OCI-M2 (cell line): ENCODE data around the gene KCNMA1.

Experiments used
- DNase-seq: peaks from one replicate; lab custom pipeline; 2025; ENCODE audit not compliant: unreplicated experiment; lab: John Stamatoyannopoulos, UW

Gene KCNMA1

DNA sequence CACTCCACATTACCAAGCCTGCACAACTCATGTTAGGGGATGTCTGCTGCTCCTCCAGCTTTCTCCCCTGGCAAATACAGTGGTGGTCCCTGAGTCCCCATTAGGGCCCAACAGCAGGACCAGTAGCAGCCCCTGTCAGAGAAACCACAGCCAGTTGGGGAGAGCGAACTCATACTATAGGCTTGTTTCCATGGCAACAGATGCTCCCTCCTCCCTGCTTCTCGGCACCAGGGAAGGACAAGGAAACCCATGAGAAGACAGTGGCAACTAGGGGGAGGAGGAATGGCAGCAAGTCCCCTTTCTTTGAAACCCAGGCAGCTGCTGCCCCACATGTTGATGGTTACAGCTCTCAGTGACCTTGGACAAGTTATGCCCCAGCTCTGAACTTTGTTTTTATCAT lies 326.4 kb downstream of the KCNMA1 start:
- DNase-seq = no peak

DNA sequence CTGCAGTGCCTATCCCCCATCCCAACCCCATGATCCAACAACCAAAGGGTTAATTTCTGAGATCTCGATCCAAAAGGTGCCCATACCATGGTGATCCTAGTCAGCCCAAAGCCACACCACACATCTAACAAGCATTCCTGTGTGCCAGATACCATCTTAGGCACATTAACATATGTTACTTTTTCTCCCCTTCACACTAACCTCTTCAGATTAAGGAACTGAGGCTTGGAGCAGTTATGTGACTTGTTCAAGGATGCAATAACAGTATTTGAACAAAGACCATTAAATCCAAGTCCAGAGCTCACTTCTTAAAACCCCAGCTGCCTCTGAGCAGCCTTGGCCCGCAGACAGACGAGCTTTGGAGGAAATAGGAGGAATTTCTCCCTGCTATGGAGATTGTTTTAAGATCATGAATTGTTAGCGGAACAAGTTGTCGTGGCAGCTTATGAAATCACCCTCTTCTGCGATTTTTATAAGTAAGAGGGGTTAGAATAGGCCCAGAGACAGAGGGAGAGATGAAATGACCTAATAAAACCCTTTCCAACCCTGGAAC lies 327.2 kb downstream of the KCNMA1 start:
- DNase-seq = no peak

DNA sequence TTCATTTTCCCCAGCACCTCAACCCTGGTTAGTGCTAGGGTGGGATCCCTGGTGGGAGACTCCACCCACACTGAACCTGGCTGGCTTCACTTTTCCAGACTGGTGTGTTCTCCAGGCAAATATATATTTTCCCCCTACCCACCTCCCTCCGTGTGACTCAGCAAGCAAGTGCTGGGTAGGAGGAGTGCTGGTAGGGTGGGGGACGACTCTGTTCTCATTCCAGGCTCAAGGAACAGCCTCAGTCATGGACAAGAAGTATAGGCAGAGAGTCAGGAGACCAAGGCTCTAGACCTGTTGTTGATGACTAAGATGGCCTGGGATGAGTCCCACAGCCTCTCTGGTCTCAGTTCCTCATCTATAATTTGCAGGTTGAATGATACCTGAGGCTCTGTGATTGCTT lies 328.1 kb downstream of the KCNMA1 start:
- DNase-seq = no peak

DNA sequence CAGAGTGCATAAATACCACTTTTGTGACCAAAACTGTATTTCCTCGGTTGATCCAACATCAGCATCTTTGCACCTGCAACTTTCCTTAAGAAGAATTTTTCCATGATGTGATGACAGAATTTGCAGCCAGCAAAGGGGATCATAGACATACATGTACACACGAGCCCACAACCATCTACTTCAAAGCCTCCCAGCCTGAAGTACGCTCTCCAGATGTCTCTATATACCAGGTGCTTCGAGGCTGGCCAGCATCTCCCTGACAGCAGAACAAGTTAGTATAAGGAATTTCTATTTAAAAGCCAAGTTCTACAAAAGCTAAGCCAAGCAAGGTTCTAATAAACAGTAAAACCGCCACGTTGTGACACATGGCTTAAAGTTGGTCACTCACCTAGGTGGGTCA lies 328.5 kb downstream of the KCNMA1 start:
- DNase-seq = no peak

DNA sequence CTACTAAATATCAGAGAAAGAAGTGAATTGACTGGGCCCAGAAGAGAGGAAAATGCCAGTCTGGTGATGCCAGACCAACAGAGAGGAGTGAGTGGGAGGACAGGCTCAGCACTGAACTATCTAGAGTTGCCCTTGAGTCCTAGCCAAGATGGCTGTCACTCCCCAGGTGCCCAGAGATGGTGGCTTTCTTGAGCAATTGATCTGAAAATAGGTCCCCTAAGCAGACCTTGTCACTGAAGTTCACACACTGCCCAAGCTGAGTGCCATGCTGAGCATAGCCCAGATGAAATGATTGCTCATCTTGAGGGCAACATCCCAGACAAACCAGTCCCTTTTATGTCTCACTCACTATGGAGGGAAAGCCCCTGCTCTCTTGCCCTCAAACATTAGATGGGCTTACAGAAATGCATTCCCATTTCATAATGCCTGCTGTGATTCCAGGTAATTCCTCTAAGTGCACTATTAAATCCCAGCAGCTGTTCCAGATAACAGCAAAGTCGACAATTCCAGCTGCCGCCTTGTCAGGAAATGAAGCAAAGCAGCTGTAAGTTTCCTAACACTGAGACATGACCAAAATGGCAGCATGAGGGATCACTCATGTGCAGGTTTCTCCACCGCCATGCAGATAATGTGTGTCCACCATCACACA lies 329.4 kb downstream of the KCNMA1 start:
- DNase-seq = no peak

DNA sequence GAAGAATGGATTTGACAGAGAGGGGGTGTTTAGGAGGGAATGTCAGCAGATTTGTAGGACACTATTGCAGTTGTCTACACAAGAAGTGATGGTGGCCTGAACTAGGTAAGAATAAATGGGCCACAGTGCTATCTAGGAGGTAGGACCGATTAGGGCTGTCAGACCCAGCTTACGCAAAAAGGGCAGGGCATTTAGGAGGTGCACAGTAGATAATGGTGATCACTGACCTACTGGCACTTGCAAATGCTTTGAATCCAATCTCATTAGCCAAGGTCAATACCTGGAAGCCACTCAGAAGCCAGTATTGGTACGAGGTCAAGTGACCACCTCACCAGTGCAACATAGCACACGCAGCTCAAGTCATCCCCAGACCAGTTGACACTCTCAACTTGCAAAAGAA lies 330.9 kb downstream of the KCNMA1 start:
- no peak for DNase-seq

DNA sequence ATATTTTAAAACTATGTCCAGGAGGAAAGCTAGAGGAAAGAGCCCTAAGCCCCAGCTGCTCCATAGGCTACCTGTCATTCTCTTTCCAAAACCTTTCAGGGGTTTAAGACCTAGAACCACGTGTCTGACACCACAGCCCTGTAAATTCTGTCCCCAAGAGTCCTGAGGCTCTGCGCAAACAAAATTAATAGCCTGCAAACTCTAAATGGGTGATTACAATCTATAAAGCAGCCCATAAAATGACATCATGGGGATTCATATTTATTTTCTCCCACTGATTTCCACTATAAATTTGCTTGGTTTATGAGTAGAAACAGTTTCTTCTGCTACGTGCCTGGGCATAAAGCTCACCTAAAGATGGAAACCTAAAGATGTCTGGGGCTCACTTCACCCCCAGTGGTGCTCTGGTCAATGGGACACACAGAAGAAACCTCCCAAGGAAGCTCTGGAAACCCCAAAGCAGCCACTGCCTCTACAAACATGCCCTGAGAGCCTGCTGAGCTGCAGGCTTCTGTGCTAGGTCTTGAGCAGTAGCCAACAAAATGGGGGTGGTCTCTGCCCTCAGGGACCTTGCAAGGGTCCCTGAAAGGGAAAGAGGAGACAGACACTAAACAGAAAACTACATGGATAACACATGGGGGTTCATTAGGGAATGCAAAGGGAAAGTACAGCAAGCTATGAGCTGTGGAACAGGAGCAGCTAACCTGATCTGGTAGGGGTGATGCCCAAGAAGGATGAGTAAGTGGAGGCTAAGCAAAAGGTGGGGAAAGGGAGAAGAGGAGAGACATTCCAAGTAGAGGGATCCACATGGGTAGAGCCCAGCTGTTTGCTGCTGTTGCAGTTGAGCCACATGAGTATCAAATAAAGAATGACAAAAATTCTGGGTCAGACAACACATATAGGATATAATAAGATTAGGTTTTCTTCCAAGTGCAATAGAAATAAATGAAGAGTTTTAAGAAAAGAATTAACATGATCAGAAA lies 331.7 kb downstream of the KCNMA1 start:
- DNase-seq = no peak

DNA sequence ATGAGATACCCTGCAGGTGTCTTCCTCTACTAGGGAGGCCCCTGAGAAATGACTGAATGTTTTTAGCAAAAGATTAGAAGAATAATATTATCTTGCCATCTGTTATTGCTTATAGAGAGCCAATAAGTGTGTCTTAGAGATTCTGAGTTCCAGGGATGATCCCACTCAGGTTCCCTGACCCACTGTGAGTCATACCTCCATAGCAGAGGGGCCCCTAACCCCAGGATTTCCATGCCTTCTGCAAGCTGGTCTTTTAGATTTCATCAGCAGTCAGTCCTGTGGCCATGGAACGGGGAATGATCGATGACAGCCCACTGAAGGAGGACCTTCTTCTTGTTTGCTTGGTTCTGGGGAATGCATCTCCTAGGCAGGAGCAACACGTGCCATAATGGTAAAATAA lies 333.4 kb downstream of the KCNMA1 start:
- DNase-seq = no peak

DNA sequence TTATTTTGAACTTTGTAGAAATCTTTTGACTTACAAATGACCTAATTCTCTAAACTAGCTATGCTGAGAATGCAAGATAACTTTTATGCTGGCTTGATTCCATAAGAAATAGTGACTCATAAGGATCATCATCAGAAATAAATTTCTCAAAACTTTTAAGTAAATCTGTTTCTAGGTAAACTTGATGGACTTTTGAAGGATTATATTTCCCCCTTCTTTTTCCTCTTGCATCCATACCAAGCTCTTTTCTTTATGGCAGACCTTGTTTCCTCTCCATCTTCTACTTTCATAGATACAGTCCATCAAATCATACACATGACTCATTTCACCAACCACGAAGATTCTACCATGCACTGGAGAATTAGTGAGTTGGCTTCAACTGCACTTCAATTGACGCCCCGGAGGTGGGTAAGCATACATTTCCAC lies 336.3 kb downstream of the KCNMA1 start:
- DNase-seq = no peak

DNA sequence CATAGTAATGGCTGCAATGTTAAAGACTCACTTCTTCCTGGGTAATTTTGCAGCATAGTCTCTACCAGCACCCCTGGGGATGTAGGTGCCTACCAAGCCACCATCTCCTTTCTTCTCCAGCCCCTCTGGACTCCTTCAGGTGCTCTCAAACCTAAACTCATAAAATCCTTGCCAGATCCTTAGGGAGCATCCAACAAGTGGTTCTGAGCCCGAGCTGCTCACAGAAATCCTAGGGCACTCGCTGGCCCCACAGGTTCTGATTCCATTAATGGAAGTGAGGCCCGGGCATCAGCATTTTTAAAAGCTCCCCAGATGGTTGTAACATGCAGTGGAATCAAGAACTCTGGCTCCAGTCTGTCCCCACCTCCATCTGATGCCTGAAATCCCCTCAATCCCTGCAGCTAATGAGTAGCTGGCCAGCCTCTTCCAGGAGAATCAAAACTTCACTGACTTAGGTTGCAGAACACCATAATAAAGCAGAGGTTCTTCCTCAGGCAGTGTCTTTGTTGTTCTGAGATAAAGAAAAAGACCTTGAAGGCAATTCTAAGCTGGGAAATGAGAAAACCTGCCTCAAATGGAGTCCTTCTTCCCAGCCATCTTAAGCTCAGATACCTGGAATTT lies 336.8 kb downstream of the KCNMA1 start:
- no peak for DNase-seq

DNA sequence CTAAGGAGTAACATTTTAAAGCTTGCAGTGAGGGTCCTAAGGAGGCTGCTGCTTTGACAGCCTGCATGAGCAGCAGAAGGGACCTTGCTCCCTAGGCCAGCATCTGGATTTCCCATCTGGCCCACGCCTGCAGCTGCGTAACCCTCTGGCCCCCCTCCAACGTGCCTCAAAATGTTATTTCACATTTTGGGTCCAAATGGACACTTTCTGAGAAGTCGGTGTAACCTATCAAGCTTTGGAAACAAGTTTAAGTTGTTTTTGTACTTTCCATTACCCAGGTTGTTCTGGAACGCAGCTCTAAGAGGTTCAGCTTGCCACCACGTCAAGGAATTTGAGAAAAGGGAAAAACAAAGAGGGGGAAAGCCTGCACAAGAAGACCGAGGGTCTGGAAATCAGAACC lies 338.3 kb downstream of the KCNMA1 start:
- DNase-seq = no peak

DNA sequence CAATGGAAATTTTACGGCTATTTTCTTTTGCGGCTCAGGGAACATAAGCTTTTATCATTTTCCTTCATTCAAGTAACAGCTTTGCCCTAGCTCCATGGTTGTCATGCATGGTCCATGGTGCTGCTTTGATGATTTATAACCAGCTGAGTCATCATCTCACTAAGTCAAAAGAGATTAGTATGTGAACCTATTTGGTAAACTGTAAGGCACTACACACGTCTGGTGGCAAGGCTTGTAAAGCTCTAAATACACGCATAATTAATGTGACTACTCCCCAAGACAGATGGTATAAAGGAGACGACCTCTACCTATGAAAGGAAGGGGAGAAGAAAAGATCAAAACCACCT lies 340.2 kb downstream of the KCNMA1 start:
- DNase-seq = no peak

DNA sequence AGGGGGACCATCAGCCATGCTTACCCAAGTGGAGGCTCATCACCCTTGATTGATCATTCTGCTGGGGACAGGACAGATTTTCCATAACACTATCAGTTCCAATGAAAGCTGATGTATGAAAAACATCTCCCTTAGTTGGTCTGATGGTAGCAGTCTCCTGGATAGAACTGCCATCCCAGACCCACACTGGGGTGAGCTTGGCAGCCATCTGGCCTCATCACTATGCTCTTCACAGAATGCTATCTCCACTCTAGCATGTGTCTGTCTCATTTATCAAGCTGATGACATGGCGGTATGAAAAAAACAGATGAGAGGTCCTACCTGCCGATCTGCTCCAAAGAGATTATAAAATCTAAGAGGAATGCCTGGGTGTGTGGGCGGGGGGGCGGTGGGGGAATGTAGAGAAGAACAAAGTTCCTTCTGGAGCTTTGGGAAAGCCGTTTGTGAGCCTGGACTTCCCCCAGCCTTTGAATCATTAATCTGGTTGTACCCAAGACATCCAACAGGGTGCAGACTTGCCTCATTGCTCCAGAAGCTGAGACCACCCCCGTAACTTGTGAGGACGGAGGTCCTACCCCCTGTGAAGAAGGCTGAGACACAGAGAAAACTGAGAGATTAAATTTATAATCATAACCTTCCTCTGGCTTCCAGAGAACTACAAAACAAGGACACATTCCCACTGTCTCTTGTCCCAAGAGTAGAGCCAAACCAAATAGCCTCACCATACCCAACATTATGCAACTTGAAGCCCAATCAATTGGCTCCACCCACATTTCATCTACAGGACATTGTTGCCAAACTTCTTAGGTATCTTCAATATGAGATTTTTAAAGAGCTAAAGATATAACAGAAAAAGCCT lies 340.8 kb downstream of the KCNMA1 start:
- no peak for DNase-seq

DNA sequence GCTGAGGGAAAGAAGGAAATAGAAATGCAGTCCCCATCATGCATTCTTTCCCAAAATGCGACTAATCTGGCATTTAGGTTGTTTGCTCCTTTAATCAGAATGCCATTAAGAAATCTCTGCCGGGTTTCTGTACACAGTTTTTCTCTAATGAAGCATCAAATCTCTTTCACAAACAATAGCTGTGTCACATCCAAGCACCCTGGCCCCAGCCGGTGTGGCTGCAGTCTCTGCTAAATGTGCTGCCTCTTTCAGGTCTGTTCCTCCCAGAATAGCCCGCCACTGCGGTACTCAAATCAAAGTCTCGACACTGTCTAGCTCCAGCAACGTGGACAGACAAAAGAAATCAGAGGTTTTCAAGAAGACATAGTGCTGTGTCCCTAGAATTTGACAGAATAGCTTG lies 343.8 kb downstream of the KCNMA1 start:
- DNase-seq = no peak

DNA sequence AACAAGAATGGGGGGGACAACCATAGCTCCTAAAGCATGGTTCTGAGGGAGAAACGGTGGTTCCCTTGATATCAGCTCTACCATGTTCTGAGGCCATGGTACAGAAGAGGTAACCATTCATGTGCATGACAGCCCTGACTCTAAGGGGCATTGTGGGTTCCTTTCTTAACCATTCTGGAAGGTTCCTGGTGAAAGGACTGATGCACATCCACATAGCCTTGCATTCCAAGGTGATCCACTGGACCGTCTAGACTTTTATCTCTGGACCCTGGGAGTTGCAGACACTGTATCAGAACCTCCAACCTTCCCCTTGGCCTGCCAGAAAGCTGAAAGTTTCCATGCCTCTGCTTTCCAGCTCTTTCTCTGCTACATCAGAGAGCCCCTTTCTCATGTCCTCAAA lies 344.3 kb downstream of the KCNMA1 start:
- DNase-seq = no peak

DNA sequence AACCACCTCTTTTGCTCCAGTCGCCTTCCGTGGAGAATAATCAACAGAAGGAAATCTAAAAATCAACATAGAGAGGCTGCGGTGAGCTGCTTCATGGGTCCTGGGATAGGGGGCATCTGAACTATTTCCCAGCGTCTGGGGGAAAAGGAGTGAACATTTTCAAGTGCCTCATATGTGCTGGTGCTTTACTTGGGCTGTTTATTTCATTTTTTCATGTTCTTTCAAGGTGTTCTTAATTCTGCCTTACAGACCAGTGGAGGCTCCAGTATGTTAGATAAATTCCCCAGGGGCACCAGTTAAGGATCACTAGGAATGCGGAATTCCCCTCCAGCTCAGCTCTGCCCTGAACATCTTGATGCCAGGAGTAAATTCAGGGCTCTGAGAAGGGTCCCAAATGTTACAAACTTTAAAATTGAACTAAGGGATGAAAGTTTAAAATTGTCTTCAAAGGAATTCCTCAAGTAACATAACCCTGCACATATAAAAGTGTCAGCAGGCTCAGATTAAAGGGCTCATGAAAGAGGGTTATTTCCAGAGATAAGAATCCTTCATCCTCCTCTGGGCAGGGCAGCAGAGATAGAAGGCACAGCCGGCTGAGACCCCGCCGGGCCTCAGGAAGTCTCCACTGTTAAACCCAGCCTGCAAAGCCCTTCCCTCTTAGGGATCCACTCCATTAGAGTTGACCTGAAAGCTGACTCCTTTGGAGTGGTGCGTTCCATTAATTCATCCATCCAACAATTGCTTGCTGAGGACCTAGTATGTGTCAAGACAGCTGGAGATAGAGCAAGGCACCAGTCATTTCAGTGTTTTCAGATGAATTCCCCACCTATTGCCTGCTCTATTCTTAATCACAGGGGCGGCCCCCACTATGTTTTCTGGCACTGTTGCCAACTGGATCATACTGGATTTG lies 345.8 kb downstream of the KCNMA1 start:
- no peak for DNase-seq

DNA sequence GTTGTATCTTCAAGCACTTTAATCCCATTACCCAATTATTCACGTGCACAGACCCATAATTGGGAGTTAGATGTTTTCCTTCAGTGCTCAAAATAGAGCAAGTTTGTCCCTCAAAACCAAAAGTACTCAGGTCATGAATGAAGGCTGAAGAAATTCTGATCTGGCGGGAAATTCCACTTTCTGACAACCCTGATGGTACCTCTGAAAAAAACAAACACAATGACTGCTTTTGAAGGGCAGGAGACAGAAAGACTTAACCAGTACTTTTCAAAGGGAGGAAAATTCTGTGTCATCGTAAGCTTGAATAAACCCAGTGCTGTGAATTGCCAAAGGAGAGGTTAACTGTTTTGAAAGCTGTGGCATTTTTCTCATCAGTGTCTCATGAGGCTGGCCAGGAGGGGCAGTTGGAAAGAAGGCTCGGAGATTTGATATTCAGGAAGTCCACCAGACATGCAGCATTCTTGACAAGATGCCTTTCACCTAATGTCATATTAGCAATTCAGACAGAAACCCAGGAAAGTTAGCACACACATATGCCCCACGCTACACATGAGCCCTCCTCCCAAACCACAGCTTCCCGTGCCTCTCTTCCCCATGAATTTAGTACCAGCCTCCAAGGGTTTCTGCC lies 347.0 kb downstream of the KCNMA1 start:
- no peak for DNase-seq

DNA sequence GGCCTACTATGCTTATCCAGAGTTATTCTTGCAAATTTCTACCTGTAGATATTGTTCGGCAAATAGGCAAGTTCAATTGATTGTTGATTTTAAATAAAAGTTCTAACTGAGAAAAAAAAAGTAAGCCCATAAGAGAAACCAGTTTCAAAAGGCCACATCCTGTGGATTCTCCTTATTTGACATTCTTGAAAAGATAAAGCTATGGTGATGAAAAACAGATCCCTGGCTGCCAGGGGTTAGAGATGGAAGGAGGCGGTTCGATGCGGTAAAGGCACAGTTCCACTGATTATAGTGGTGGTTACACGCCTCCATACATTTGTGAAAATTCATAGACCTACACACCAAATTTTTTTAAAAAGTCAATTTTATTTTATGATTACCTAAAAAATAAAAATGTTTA lies 347.8 kb downstream of the KCNMA1 start:
- DNase-seq = no peak

DNA sequence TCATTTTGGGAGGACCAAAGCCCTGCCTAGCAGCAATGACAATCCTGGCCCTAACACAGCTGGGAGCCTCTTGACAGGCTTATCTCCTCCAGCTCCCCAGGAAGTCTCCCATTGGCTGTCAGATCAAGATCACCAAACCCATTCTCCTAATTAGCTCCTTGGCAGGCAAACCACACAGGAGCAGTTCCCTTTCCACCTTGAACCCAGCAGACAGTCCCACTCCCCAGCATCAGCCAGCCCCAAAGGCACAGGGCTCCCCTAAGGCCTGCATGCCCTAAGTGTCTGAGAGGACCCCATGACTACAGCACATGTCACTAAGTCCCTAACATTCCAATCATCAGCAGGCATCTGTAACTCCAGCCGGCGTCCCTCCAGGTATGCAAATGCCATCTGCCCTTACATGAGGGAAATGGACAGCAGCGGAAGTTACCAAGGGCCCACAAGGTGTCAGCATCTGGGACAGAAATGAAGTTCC lies 348.5 kb downstream of the KCNMA1 start:
- no peak for DNase-seq
